Osteoblast (primary cell): ENCODE measurements around the gene DIP2C. TPM values are rescaled to one million over a fixed set of nuclear protein-coding genes. Genes with fewer than 3 reads are reported as not detected.
A peak's percentile ranks its signal among the peaks of the same experiment; 100 is the strongest.

Source experiments
- DNase-seq: peaks from one replicate; pipeline ENCODE4 v3.0.0; 2011; ENCODE audit warnings: low spot score, mixed read lengths; ENCODE audit not compliant: insufficient read length; ENCODE audit errors: missing footprints
- H2AFZ ChIP-seq: 2 replicates; pipeline ENCODE4 v1.6.0; 2011; ENCODE audit warnings: mild to moderate bottlenecking, low read length
- H3K27ac ChIP-seq: 2 replicates; pipeline ENCODE4 v1.5.1; 2011; ENCODE audit warnings: mild to moderate bottlenecking, low read depth, low read length, moderate library complexity
- H3K27me3 ChIP-seq: 2 replicates; pipeline ENCODE4 v1.6.0; 2012; ENCODE audit warnings: mild to moderate bottlenecking, control low read depth, inconsistent platforms, low read length, moderate library complexity; ENCODE audit not compliant: insufficient read depth
- H3K36me3 ChIP-seq: 2 replicates; pipeline ENCODE4 v1.5.1; 2011; ENCODE audit warnings: mild to moderate bottlenecking, low read length, control low read depth, moderate library complexity; ENCODE audit not compliant: insufficient read depth
- H3K4me1 ChIP-seq: 2 replicates; pipeline ENCODE4 v1.5.1; 2011; ENCODE audit warnings: mild to moderate bottlenecking, low read length, control low read depth, moderate library complexity; ENCODE audit not compliant: insufficient read depth
- H3K4me2 ChIP-seq: 2 replicates; pipeline ENCODE4 v1.6.0; 2011; ENCODE audit warnings: mild to moderate bottlenecking, low read length; ENCODE audit not compliant: insufficient read depth
- H3K4me3 ChIP-seq: fragments of 200-600 bp; sonication (generic); 3 replicates; pipeline ENCODE4 v1.5.1; 2012; ENCODE audit warnings: mild to moderate bottlenecking, low read length, inconsistent platforms; ENCODE audit not compliant: insufficient read depth
- H3K79me2 ChIP-seq: 2 replicates; pipeline ENCODE4 v1.6.0; 2012; ENCODE audit warnings: mild to moderate bottlenecking, low read length, control low read depth, inconsistent platforms; ENCODE audit not compliant: insufficient read depth
- H3K9me3 ChIP-seq: 2 replicates; pipeline ENCODE4 v1.5.1; 2011; ENCODE audit warnings: low read depth, low read length, control low read depth
- H4K20me1 ChIP-seq: 2 replicates; pipeline ENCODE4 v1.6.0; 2012; ENCODE audit warnings: mild to moderate bottlenecking, low read length, control low read depth; ENCODE audit not compliant: insufficient read depth
- CTCF ChIP-seq: IDR thresholded peaks from 2 replicates; pipeline ENCODE4 v1.5.1; 2011; ENCODE audit warnings: mild to moderate bottlenecking, low read depth, low read length, moderate library complexity; ENCODE audit errors: extremely low read depth
- total RNA-seq: library from RNA; depleted of rRNA; stranded (reverse); fragments of >200 nt; gene quantifications from 2 replicates; pipeline ENCODE4 v1.2.3, GENCODE V29; 2012

DIP2C gene
- total RNA-seq, 1 donor: 36.9 TPM

GRCh38 chr10:572696-573095, 116.8 kb downstream of the DIP2C start:
- Histone ChIP-seq H3K4me3 (no peak overlapping the region), H4K20me1 (peaks cover 65% of the 10 kb centered on the region), H3K4me2 (no peak overlapping the region), H2AFZ (no peak overlapping the region), H3K27ac (no peak overlapping the region), H3K36me3 (no peaks in the 10 kb centered on the region), H3K4me1 (peaks cover 3% of the 10 kb centered on the region), H3K9me3 (no peaks in the 10 kb centered on the region), H3K27me3 (no peaks in the 10 kb centered on the region), H3K79me2 (peaks cover 98% of the 10 kb centered on the region)
- no peak for DNase-seq
- TF ChIP-seq CTCF: no peak

GRCh38 chr10:571688-572451, 117.6 kb downstream of the DIP2C start:
- Histone ChIP-seq H3K4me3 (no peak overlapping the region), H3K27me3 (no peaks in the 10 kb centered on the region), H3K79me2 (peaks cover 98% of the 10 kb centered on the region), H3K4me2 (no peak overlapping the region), H3K27ac (no peak overlapping the region), H3K36me3 (no peaks in the 10 kb centered on the region), H4K20me1 (peaks cover 66% of the 10 kb centered on the region), H3K4me1 (peaks cover 3% of the 10 kb centered on the region), H3K9me3 (no peaks in the 10 kb centered on the region), H2AFZ (no peak overlapping the region)
- peak; percentile 48 for DNase-seq
- TF ChIP-seq CTCF: no peak

GRCh38 chr10:571166-571565, 118.3 kb downstream of the DIP2C start:
- H3K4me1 ChIP-seq: no peaks in the 10 kb centered on the region
- H4K20me1 ChIP-seq: peaks cover 70% of the 10 kb centered on the region
- peaks cover 98% of the 10 kb centered on the region for H3K79me2 ChIP-seq
- H3K27me3 ChIP-seq: no peaks in the 10 kb centered on the region
- no peak overlapping the region for H3K4me3 ChIP-seq
- H3K27ac ChIP-seq: no peak overlapping the region
- no peak overlapping the region for H2AFZ ChIP-seq
- H3K36me3 ChIP-seq: no peaks in the 10 kb centered on the region
- H3K4me2 ChIP-seq: no peak overlapping the region
- no peak for DNase-seq
- no peak for TF ChIP-seq CTCF
- no peaks in the 10 kb centered on the region for H3K9me3 ChIP-seq

- H3K4me2 ChIP-seq: no peak overlapping the region
- no peaks in the 10 kb centered on the region for H3K36me3 ChIP-seq
These were observed 118.8 kb downstream of the DIP2C start for GRCh38 chr10:570628-571163.

More at GRCh38 chr10:570628-571163, 118.8 kb downstream of the DIP2C start:
- peaks cover 98% of the 10 kb centered on the region for H3K79me2 ChIP-seq
- H4K20me1 ChIP-seq: peaks cover 71% of the 10 kb centered on the region
- H3K27ac ChIP-seq: no peak overlapping the region
- no peak overlapping the region for H3K4me3 ChIP-seq
- H2AFZ ChIP-seq: no peak overlapping the region
- no peaks in the 10 kb centered on the region for H3K27me3 ChIP-seq
- no peaks in the 10 kb centered on the region for H3K4me1 ChIP-seq
- no peaks in the 10 kb centered on the region for H3K9me3 ChIP-seq
- no peak for DNase-seq
- no peak for TF ChIP-seq CTCF
